GM12801 (cell line): ENCODE results near the gene NBEAL2.

ENCODE experiments used
- CTCF ChIP-seq: IDR thresholded peaks from one replicate; pipeline ENCODE4 v1.5.1; 2011; ENCODE audit warnings: control low read depth; ENCODE audit not compliant: insufficient read length; ENCODE audit errors: extremely low read depth

Gene NBEAL2

GRCh38 chr3:46986782-46987310 lies 7.4 kb downstream of the NBEAL2 start:
- no peak for TF ChIP-seq CTCF

GRCh38 chr3:46987319-46987742 lies 7.9 kb downstream of the NBEAL2 start:
- TF ChIP-seq CTCF: no peak

GRCh38 chr3:46987743-46988401 lies 8.4 kb downstream of the NBEAL2 start:
- no peak for TF ChIP-seq CTCF

GRCh38 chr3:46988616-46989015 lies 9.2 kb downstream of the NBEAL2 start:
- TF ChIP-seq CTCF: no peak

- no peak for TF ChIP-seq CTCF
Observed at GRCh38 chr3:46989146-46989810, 9.8 kb downstream of the NBEAL2 start.

- TF ChIP-seq CTCF: no peak
Observed at GRCh38 chr3:46990573-46991374, 11.3 kb downstream of the NBEAL2 start.
